CD4-positive, alpha-beta T cell treated with Interleukin-15 for 1 hour (primary cell): Measurements from ENCODE around the gene PPM1L.
"Not testable (repeated sequence)": the region's sequence is repeated elsewhere in the genome, so short reads cannot be mapped to it uniquely, and the experiment has no call there.

Source experiments
- DNase-seq: peaks from one replicate; pipeline ENCODE4 v3.0.0-alpha.2; 2020

Gene PPM1L

GRCh38 chr3:160941885-160942494, 186.0 kb downstream of the PPM1L start:
- peak; percentile 42 for DNase-seq

- DNase-seq, result no peak
Observed at GRCh38 chr3:160943996-160944395, 188.0 kb downstream of the PPM1L start.

- DNase-seq, result no peak
Observed at GRCh38 chr3:160945336-160945735, 189.3 kb downstream of the PPM1L start.

- no peak for DNase-seq
Observed at GRCh38 chr3:160948273-160948672, 192.2 kb downstream of the PPM1L start.

- no peak for DNase-seq
Observed at GRCh38 chr3:160949460-160949859, 193.4 kb downstream of the PPM1L start.

GRCh38 chr3:160950542-160950941, 194.5 kb downstream of the PPM1L start:
- no peak for DNase-seq

- no peak for DNase-seq
Observed at GRCh38 chr3:160950954-160951353, 194.9 kb downstream of the PPM1L start.

- no peak for DNase-seq
Observed at GRCh38 chr3:160951642-160952487, 195.8 kb downstream of the PPM1L start.

- DNase-seq, result no peak
Observed at GRCh38 chr3:160953686-160954085, 197.7 kb downstream of the PPM1L start.

- DNase-seq, result no peak
Observed at GRCh38 chr3:160956785-160957184, 200.8 kb downstream of the PPM1L start.

GRCh38 chr3:160960568-160960967, 204.5 kb downstream of the PPM1L start:
- no peak for DNase-seq

- no peak for DNase-seq
Observed at GRCh38 chr3:160963949-160964348, 207.9 kb downstream of the PPM1L start.

- no peak for DNase-seq
Observed at GRCh38 chr3:160968761-160969160, 212.7 kb downstream of the PPM1L start.

GRCh38 chr3:160973067-160973809, 217.2 kb downstream of the PPM1L start:
- no peak for DNase-seq

GRCh38 chr3:160977773-160978172, 221.7 kb downstream of the PPM1L start:
- no peak for DNase-seq

- no peak for DNase-seq
Observed at GRCh38 chr3:160980740-160981139, 224.7 kb downstream of the PPM1L start.

GRCh38 chr3:160981217-160981938, 225.3 kb downstream of the PPM1L start:
- DNase-seq, result peak; percentile 59

- no peak for DNase-seq
Observed at GRCh38 chr3:160982491-160982890, 226.5 kb downstream of the PPM1L start.

GRCh38 chr3:160983900-160984299, 227.9 kb downstream of the PPM1L start:
- DNase-seq, result not testable (repeated sequence)

GRCh38 chr3:160986069-160986468, 230.0 kb downstream of the PPM1L start:
- no peak for DNase-seq

GRCh38 chr3:160987982-160988964, 232.2 kb downstream of the PPM1L start:
- no peak for DNase-seq

GRCh38 chr3:160990446-160990845, 234.4 kb downstream of the PPM1L start:
- DNase-seq, result no peak
